ENCODE data around the gene KRTAP12-1. TPM values are rescaled to one million over a fixed set of nuclear protein-coding genes. Genes with fewer than 3 reads are reported as not detected.
A peak's percentile ranks its signal among the peaks of the same experiment; 100 is the strongest.

KRTAP12-1 gene
- total and polyA plus RNA-seq, 2 of the 8 experiments (the other 6 are each of a cell fraction or from before 2014, with no cell fraction given): 0.50 to 0.73 TPM

- TF ChIP-seq HDAC2 (IDR thresholded peaks at IDR 0.05; ENCODE audit: borderline replicate concordance in 1 of 2, low read depth in 2 of 2, low read length in 2 of 2) (no peak), TEAD4 (IDR thresholded peaks at IDR 0.05; ENCODE audit: low read depth, low read length) (no peak), PHF8 (conservative IDR thresholded peaks at IDR 0.05; ENCODE audit: low read depth, low read length) (no peak), EZH2 (IDR thresholded peaks at IDR 0.05; ENCODE audit: low read depth, low read length, severe bottlenecking) (peak; percentile 73), JUN (IDR thresholded peaks at IDR 0.05; ENCODE audit: low read depth, low read length) (no peak), SUZ12 (IDR thresholded peaks at IDR 0.05; ENCODE audit: low read length) (peak; percentile 75; the same call in 1 of the 2 replicates), ATF2 (IDR thresholded peaks at IDR 0.05; ENCODE audit: low read length) (no peak), CTBP2 (IDR thresholded peaks at IDR 0.05; ENCODE audit: borderline replicate concordance, insufficient read depth, insufficient read length, low read length) (no peak), POU5F1 (IDR thresholded peaks at IDR 0.05; ENCODE audit: low read depth, low read length) (no peak), SIN3A (conservative IDR thresholded peaks at IDR 0.05 in 1 of 2, IDR thresholded peaks at IDR 0.05 in 1 of 2; ENCODE audit: low read depth in 1 of 2, low read length in 2 of 2) (0 out of 4 replicates have a peak, but pooled peaks of 1 of the 2 experiments have one; percentile 31), RFX5 (IDR thresholded peaks at IDR 0.05; ENCODE audit: borderline replicate concordance, low read depth, low read length) (no peak), CHD2 (IDR thresholded peaks at IDR 0.05; ENCODE audit: low read length) (no peak), RNF2 (IDR thresholded peaks at IDR 0.05; ENCODE audit: borderline replicate concordance, low read depth, low read length, missing control alignments, poor library complexity, severe bottlenecking) (peak; percentile 46), BACH1 (IDR thresholded peaks at IDR 0.05; ENCODE audit: low read length) (0 out of 2 replicates have a peak, but pooled peaks have one; percentile 23), RAD21 (IDR thresholded peaks at IDR 0.05 in 1 of 2, conservative IDR thresholded peaks at IDR 0.05 in 1 of 2; ENCODE audit: low read depth in 2 of 2, low read length in 2 of 2) (no peak), TCF12 (IDR thresholded peaks at IDR 0.05; ENCODE audit: low read depth, low read length) (no peak), GABPA (IDR thresholded peaks at IDR 0.05; ENCODE audit: borderline replicate concordance, insufficient read depth, low read length) (no peak)
- TF ChIP-seq, protein P1, sequence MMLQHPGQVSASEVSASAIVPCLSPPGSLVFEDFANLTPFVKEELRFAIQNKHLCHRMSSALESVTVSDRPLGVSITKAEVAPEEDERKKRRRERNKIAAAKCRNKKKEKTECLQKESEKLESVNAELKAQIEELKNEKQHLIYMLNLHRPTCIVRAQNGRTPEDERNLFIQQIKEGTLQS (IDR thresholded peaks at IDR 0.05; ENCODE audit: insufficient read depth, low read depth, low read length): no peak
Measured at GRCh38 chr21:44711327-44712202, 29.6 kb upstream of the KRTAP12-1 start, which contains the start of gene TSPEAR (continued).

Data from H1 (cell line).